NT2/D1 (cell line): ENCODE results near the gene DYSF.

ENCODE experiments used
- SUZ12 ChIP-seq: IDR thresholded peaks from 2 replicates; pipeline ENCODE4 v1.6.1; 2011; ENCODE audit not compliant: insufficient read length, insufficient read depth; ENCODE audit errors: extremely low read depth
- YY1 ChIP-seq: IDR thresholded peaks from 2 replicates; pipeline ENCODE4 v1.6.1; 2011; ENCODE audit not compliant: insufficient read length, insufficient read depth

GRCh38 chr2:71576541-71576940 is 123.2 kb downstream of the DYSF start:
- TF ChIP-seq YY1 = no peak
- TF ChIP-seq SUZ12 = no peak
